Motor neuron (in vitro differentiated cells): Measurements from ENCODE around the gene DOK5. TPM values are rescaled to one million over a fixed set of nuclear protein-coding genes. Genes with fewer than 3 reads are reported as not detected.
A peak's percentile ranks its signal among the peaks of the same experiment; 100 is the strongest.
"Not testable (repeated sequence)": the region's sequence is repeated elsewhere in the genome, so short reads cannot be mapped to it uniquely, and the experiment has no call there.

ENCODE experiments used
- ATAC-seq, 8 experiments: fragments of 200-7000 bp; cut with Tn5 transposase; replicated peaks in 6 of 8; 2 replicates each; pipeline ENCODE4 v1.8.0; 2021; ENCODE audit warnings: mild to moderate bottlenecking in 8 of 8, moderate library complexity in 8 of 8
- H3K27ac ChIP-seq, 2 donors: fragments of 250-450 bp; sonication (Bioruptor Pico); 2 replicates each; pipeline ENCODE4 v1.9.0; 2021; ENCODE audit warnings: antibody characterized with exemption in 2 of 2, mild to moderate bottlenecking in 2 of 2, moderate library complexity in 1 of 2
- H3K4me1 ChIP-seq, 2 donors: fragments of 250-450 bp; sonication (Bioruptor Pico); replicated peaks in 1 of 2; 2 replicates each; pipeline ENCODE4 v1.6.1; 2021; ENCODE audit warnings: antibody characterized with exemption in 2 of 2, mild to moderate bottlenecking in 2 of 2, moderate library complexity in 1 of 2
- H3K4me3 ChIP-seq, 5 donors: fragments of 250-450 bp; sonication (Bioruptor Pico); 2 replicates each; pipeline ENCODE4 v1.9.0; 2021; ENCODE audit warnings: antibody characterized with exemption in 5 of 5, mild to moderate bottlenecking in 5 of 5, moderate library complexity in 4 of 5
- WGBS, 10 experiments: fragments of 450-650 bp; shearing (Covaris generic); methylation state at CpG; one replicate each; pipeline ENCODE4 v1.0.0; 2022; 5-methylcytosine and 5-hydroxymethylcytosine counted together
- in situ Hi-C, 9 experiments: fragments of 400-800 bp; cut with MboI; loops; one replicate each; pipeline ENCODE4 v1.15.0; 2021; ENCODE audit warnings: low sequenced_read_pairs in 9 of 9, low pct_unique_long_range_greater_than_20kb in 2 of 9; ENCODE audit not compliant: unreplicated experiment in 9 of 9
- total RNA-seq, 8 experiments: library from RNA; unstranded; fragments of 300-600 nt; gene quantifications; 2 replicates each; pipeline versions ENCODE4 v1.2.3 to v1.2.4, GENCODE V29; 2022

The DOK5 gene
- total RNA-seq, 8 experiments from 2014 or later, result 0.31 to 92.8 (median 32.9) TPM

GRCh38 chr20:54474866-54475265 lies 527 bp upstream of the DOK5 start:
- Histone ChIP-seq H3K4me1 (peaks cover 7 to 15% of the 10 kb centered on the region in 2 donors), H3K27ac (no peak overlapping the region), H3K4me3 (peak overlapping the region; percentile 41 to 83 (median 65))
- WGBS, 10 experiments, result 0 to 60% (median 0%) methylated on average over 1 to 2 of the region's 10 CpGs; no CpG with 5 or more reads in 7 of the 10 experiments
- peak in 3 of 8 experiments; percentile 5 to 12 (median 9) for ATAC-seq
- in situ Hi-C loops, result loop anchor here in 2 of 9 experiments (25.0 kb wide), 2 partner anchors 162 to 238 kb away; no protein-coding TSS in a partner anchor

- peak in 1 of 8 experiments; percentile 2 for ATAC-seq
- peaks cover 7 to 15% of the 10 kb centered on the region in 2 donors for H3K4me1 ChIP-seq
- in situ Hi-C loops, result loop anchor here in 2 of 9 experiments (25.0 kb wide), 2 partner anchors 161 to 239 kb away; no protein-coding TSS in a partner anchor
- 0 to 17% (median 7%) methylated on average over 1 to 9 of the region's 32 CpGs for WGBS, 10 experiments
- no peak overlapping the region for H3K27ac ChIP-seq
- H3K4me3 ChIP-seq, result peak overlapping the region; percentile 41 to 83 (median 65)
These were observed 996 bp downstream of the DOK5 start for GRCh38 chr20:54476169-54477009.

GRCh38 chr20:54477191-54477955 lies 2.0 kb downstream of the DOK5 start:
- Histone ChIP-seq H3K4me3 (peak overlapping the region; percentile 41 to 83 (median 65)), H3K4me1 (peaks cover 7 to 15% of the 10 kb centered on the region in 2 donors), H3K27ac (no peak overlapping the region)
- WGBS, 10 experiments, result 0 to 80% (median 21%) methylated on average over 1 to 3 of the region's 3 CpGs; no CpG with 5 or more reads in 1 of the 10 experiments
- in situ Hi-C loops, result loop anchor here in 2 of 9 experiments (25.0 kb wide), 2 partner anchors 160 to 240 kb away; no protein-coding TSS in a partner anchor
- ATAC-seq, result peak in 1 of 8 experiments; percentile 26

- Histone ChIP-seq H3K4me1 (peaks cover 7 to 15% of the 10 kb centered on the region in 2 donors), H3K27ac (no peak overlapping the region), H3K4me3 (no peak overlapping the region)
- in situ Hi-C loops, result loop anchor here in 2 of 9 experiments (25.0 kb wide), 2 partner anchors 158 to 242 kb away; no protein-coding TSS in a partner anchor
- peak in 5 of 8 experiments; percentile 13 to 45 (median 42) for ATAC-seq
- 34 to 94% (median 53%) methylated on average over 3 to 9 of the region's 9 CpGs; no CpG with 5 or more reads in 1 of the 10 experiments for WGBS, 10 experiments
These were observed 3.9 kb downstream of the DOK5 start for GRCh38 chr20:54479138-54479906.

GRCh38 chr20:54479937-54480336 lies 4.5 kb downstream of the DOK5 start:
- H3K27ac ChIP-seq, ATAC-seq, H3K4me3 ChIP-seq: not testable (repeated sequence)
- WGBS, 10 experiments, result 82 to 100% (median 97%) methylated on average over 1 to 5 of the region's 7 CpGs; no CpG with 5 or more reads in 3 of the 10 experiments
- in situ Hi-C loops, result loop anchor here in 2 of 9 experiments (25.0 kb wide), 2 partner anchors 157 to 243 kb away; no protein-coding TSS in a partner anchor
- peaks cover 7 to 15% of the 10 kb centered on the region in 2 donors for H3K4me1 ChIP-seq

- in situ Hi-C loops, result loop anchor here in 2 of 9 experiments (25.0 kb wide), 2 partner anchors 156 to 244 kb away; no protein-coding TSS in a partner anchor
- ATAC-seq, result no peak
- Histone ChIP-seq H3K4me1 (peaks cover 7 to 12% of the 10 kb centered on the region in 2 donors), H3K27ac (no peak overlapping the region), H3K4me3 (no peak overlapping the region)
- WGBS, 10 experiments, result 51 to 100% (median 100%) methylated on average over 1 to 4 of the region's 4 CpGs; no CpG with 5 or more reads in 3 of the 10 experiments
These were observed 6.0 kb downstream of the DOK5 start for GRCh38 chr20:54481442-54481841.

GRCh38 chr20:54485631-54486030 lies 10.2 kb downstream of the DOK5 start:
- in situ Hi-C loops, result loop anchor here in 2 of 9 experiments (25.0 kb wide), 2 partner anchors 152 to 248 kb away; no protein-coding TSS in a partner anchor
- H3K27ac ChIP-seq, result no peak overlapping the region
- ATAC-seq, result no peak
- H3K4me3 ChIP-seq, result no peak overlapping the region
- no peaks in the 10 kb centered on the region for H3K4me1 ChIP-seq
- WGBS, 10 experiments, result 45 to 100% (median 85%) methylated on average over 1 to 8 of the region's 8 CpGs

GRCh38 chr20:54486585-54486984 lies 11.2 kb downstream of the DOK5 start:
- Histone ChIP-seq H3K27ac (no peak overlapping the region), H3K4me1 (no peaks in the 10 kb centered on the region), H3K4me3 (no peak overlapping the region)
- peak in 5 of 8 experiments; percentile 27 to 75 (median 41) for ATAC-seq
- in situ Hi-C loops, result loop anchor here in 2 of 9 experiments (25.0 kb wide), 2 partner anchors 151 to 249 kb away; no protein-coding TSS in a partner anchor
- 45 to 90% (median 64%) methylated on average over 1 to 4 of the region's 4 CpGs for WGBS, 10 experiments

GRCh38 chr20:54488442-54488841 lies 13.0 kb downstream of the DOK5 start:
- ATAC-seq, result no peak
- no peaks in the 10 kb centered on the region for H3K4me1 ChIP-seq
- 33 to 100% (median 100%) methylated on average over 1 of the region's 2 CpGs; no CpG with 5 or more reads in 1 of the 10 experiments for WGBS, 10 experiments
- no peak overlapping the region for H3K4me3 ChIP-seq
- H3K27ac ChIP-seq, result no peak overlapping the region
- in situ Hi-C loops, result loop anchor here in 2 of 9 experiments (25.0 kb wide), 2 partner anchors 149 to 251 kb away; no protein-coding TSS in a partner anchor

GRCh38 chr20:54491506-54491905 lies 16.1 kb downstream of the DOK5 start:
- Histone ChIP-seq H3K27ac (no peak overlapping the region), H3K4me3 (no peak overlapping the region), H3K4me1 (no peaks in the 10 kb centered on the region)
- WGBS, 10 experiments, result 60 to 100% (median 100%) methylated on average over 1 to 3 of the region's 7 CpGs; no CpG with 5 or more reads in 3 of the 10 experiments
- ATAC-seq, result no peak
- in situ Hi-C loops, result loop anchor here in 2 of 9 experiments (25.0 kb wide), 2 partner anchors 146 to 254 kb away; no protein-coding TSS in a partner anchor

- 37 to 100% (median 89%) methylated on average over 1 to 3 of the region's 3 CpGs; no CpG with 5 or more reads in 4 of the 10 experiments for WGBS, 10 experiments
- Histone ChIP-seq H3K4me1 (peaks cover 0 to 13% of the 10 kb centered on the region in 2 donors), H3K27ac (no peak overlapping the region), H3K4me3 (no peak overlapping the region)
- in situ Hi-C loops, result loop anchor here in 2 of 9 experiments (25.0 kb wide), 2 partner anchors 143 to 257 kb away; no protein-coding TSS in a partner anchor
- no peak for ATAC-seq
These were observed 19.1 kb downstream of the DOK5 start for GRCh38 chr20:54494303-54495006.
